HG02759 (cell line): Measurements from ENCODE around the gene EDC3.
"Not testable (repeated sequence)": the region's sequence is repeated elsewhere in the genome, so short reads cannot be mapped to it uniquely, and the experiment has no call there.

ENCODE experiments used
- ATAC-seq: cut with Tn5 transposase; IDR thresholded peaks from one replicate; pipeline ENCODE4 v1.9.1; 2021; ENCODE audit warnings: mild to moderate bottlenecking, moderate library complexity; ENCODE audit not compliant: unreplicated experiment

The EDC3 gene, protein sequence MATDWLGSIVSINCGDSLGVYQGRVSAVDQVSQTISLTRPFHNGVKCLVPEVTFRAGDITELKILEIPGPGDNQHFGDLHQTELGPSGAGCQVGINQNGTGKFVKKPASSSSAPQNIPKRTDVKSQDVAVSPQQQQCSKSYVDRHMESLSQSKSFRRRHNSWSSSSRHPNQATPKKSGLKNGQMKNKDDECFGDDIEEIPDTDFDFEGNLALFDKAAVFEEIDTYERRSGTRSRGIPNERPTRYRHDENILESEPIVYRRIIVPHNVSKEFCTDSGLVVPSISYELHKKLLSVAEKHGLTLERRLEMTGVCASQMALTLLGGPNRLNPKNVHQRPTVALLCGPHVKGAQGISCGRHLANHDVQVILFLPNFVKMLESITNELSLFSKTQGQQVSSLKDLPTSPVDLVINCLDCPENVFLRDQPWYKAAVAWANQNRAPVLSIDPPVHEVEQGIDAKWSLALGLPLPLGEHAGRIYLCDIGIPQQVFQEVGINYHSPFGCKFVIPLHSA

DNA sequence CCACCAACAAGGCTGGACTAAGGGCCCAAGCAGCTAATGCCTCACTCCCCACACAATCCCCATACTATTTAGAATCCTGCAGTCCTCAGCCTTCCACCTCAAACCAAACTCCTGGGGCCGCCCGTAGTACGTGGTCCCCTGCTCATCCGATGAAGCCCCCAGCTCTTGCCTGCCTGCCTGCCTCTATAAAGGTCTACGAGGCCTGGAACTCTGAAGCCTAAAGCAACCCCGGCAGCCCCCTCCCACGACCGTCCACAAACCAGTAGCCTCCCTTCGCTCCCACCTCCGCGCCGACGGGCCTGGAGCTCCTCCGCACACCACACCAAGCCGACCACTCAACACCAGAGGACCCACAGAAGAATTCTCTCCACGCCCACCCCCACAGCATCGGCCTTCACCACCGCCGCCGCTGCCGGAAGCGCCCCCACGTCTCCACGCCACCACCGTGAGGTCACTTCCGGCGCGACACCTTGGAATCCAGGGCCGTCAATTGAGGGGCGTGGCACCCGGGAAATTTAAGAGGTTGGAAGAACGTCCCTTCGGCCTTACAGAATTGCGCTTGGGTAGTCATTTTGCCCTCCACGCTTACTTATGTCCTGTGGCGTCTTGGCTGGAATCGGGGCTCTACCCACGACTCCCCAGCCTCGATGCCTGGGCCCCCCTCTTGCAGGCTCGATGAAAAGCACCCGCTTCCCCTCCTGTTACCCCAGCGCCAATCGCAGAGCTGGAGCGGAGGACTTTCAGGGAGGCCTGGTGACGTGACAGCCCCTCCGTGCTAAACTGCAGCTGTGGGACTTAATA, at the start of gene EDC3:
EDC3 (minus strand) TSS at position 428 of the 801 bp plus-strand sequence. CDS start 20,900 bp downstream, outside the sequence.
- ATAC-seq = peak; percentile 84

DNA sequence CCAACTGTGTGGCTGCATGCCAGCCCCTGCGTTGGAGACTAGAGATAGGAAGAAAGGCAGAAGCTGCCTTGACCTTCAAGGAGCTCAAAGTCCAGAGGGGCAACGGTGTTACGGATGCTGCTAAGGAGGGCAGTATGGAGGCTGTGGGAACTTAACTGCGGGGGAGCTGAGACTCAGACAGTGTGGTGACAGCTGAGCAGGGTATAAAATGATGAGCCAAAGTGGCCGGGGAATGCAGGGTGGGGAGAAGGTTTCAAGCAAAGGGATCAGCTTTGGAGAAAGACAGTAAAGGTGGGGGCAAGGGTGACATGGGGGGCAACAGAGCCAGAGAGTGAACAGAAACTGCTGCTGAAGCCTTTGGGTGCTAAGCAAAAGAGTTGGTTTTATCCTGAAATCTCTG, 46.6 kb upstream of the EDC3 start:
- no peak for ATAC-seq

DNA sequence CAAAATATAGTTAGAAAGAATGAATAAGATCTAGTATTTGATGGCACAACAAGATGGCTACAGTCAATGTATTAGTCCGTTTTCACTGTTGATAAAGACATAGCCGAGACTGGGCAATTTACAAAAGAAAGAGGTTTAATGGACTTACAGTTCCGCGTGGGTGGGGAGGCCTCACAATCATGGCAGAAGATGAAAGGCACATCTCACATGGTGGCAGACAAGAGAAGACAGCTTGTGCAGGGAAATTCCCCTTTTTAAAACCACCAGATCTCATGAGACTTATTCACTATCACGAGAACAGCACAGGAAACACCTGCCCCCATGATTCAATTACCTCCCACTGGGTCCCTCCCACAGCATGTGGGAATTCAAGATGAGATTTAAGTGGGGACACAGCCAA, 42.4 kb upstream of the EDC3 start:
- not testable (repeated sequence) for ATAC-seq

DNA sequence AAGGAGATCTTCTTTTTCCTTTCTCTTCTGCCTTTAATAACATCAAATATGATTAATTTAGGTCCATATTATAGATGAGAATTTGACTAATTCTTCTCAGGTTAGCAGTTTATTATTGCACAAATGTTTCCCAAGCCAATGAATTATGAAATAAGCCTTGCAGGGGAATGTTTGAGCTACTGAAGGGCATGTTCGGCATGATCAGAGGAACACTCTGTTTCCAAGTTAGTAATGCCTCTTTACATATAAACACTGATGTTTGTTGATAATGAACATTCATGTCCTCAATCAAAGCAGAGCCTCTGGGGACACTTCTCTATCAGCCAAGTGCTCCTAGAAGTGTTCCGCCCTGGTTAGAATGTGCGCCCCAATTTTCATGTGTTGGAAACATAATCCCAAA, 39.5 kb upstream of the EDC3 start:
- ATAC-seq = no peak

DNA sequence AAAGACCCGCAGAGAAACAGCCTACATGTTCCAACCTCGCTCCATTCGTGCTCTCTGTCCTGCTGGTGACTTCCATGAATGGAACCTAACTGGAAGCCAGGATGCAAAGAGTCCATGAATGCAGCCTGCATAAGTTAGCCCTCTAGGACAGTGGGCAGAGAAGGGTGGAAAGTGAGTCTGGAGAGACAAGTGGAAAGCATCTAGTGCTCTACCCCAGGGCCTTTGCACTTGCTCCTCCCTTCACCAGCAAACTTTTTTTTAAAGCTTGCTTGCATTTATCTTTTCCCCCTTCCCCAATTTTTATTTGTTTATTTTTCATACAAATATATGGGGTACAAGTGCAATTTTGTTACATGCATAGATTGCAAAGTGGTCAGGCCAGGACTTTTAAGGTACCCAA, 37.4 kb upstream of the EDC3 start:
- ATAC-seq = no peak

DNA sequence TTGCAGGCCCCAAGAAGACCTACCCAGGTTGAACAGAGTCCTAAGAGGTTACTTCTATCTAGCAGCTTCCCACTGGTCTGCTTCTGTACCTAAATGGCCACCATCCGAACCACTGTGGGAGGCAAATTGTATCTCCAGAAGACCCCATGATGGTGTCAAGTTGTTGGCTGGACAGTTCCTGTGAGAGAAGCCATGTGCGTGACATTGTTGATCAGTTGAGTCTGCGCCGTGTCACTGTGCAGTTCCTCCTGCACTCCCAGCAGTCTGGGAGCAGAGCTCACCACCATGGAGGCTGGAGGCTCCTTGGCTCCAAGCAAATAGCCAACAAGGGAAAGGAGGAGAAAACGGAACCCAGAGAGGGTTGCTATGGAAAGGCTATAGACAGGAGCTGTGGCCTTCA, 37.0 kb upstream of the EDC3 start:
- no peak for ATAC-seq

DNA sequence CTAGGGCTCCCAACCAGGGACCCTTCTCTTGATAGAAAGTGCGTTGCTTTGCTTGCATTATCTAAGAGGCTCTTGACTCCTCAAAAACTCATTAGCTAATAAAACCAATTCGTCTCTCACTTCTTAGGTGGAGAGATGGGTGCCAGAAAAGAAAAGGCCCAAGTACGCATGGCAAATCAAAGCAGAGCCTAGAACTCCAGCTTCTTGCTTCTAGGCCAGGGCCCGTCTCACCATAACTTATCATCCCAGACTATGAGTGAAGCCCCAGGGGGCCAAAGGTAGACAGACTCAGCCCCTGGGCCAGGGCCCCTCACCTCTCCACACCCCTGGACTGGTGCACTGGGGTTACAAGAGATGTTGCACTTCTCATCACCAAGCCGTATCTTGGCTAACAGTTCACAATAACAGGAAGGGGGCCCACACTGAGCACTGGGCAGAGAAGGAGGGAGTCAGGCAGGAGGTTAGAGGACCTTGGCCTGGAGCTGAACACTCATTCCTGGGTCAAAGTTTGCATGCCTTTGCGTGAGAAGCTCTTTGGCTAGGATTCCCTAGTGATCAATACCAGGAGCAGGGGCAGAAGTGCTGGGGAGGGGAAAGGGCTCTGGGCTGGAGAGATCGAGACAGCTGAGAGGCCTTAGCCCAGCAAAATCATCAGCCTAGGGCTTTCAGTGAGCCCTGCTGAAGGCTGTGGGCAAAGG, 34.9 kb upstream of the EDC3 start:
- no peak for ATAC-seq

DNA sequence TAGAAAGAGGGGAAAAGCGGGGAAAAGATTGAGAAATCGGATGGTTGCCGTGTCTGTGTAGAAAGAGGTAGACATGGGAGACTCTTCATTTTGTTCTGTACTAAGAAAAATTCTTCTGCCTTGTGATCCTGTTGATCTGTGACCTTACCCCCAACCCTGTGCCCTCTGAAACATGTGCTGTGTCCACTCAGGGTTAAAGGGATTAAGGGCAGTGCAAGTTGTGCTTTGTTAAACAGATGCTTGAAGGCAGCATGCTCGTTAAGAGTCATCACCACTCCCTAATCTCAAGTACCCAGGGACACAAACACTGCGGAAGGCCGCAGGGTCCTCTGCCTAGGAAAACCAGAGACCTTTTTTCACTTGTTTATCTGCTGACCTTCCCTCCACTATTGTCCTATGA, 33.5 kb upstream of the EDC3 start:
- not testable (repeated sequence) for ATAC-seq

DNA sequence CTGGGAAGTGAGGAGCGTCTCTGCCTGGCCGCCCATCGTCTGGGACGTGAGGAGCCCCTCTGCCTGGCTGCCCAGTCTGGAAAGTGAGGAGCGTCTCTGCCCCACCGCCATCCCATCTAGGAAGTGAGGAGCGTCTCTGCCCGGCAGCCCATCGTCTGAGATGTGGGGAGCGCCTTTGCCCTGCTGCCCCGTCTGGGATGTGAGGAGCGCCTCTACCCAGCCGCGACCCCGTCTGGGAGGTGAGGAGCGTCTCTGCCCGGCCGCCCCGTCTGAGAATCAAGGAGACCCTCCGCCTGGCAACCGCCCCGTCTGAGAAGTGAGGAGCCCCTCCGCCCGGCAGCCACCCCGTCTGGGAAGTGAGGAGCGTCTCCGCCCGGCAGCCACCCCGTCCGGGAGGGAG, 32.9 kb upstream of the EDC3 start:
- ATAC-seq = not testable (repeated sequence)

DNA sequence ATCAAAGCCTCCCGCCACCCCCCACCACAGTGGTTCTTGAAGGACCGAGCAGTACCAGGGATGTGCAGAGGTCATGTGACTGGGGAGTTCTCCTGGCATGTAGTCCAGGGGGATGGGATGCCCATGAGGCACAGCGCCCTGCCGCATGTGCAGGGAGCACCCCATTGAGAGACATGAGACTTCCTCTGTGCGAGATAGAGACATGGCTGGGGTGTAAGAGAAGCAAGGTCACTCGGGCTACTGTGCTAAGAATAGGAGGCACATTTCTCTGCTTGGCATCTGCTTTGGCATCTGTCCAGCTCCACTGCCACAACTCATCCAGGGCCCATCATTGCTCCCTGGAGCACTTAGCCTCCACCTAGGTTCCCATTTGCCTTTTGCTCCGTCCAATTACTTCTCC, 31.9 kb upstream of the EDC3 start:
- ATAC-seq = no peak

DNA sequence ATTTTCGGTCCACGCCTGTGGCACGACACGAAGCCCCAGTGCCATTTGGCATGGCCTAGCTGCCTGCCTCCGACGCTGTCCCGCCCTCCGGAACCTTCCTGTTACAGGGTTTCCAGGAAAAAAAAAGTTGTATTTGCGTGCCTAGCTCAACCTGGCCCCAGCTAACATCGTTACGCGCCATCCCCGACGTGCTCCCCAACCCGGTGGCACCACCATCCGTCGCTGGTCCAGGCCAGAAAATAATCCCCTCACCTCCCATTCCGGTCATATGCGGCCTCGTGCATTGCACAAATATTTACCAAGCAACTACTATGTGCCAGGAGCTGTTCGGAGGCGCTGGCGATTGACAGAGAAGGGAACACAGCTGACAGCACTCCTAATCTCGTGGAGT, 30.9 kb upstream of the EDC3 start:
- ATAC-seq = no peak

DNA sequence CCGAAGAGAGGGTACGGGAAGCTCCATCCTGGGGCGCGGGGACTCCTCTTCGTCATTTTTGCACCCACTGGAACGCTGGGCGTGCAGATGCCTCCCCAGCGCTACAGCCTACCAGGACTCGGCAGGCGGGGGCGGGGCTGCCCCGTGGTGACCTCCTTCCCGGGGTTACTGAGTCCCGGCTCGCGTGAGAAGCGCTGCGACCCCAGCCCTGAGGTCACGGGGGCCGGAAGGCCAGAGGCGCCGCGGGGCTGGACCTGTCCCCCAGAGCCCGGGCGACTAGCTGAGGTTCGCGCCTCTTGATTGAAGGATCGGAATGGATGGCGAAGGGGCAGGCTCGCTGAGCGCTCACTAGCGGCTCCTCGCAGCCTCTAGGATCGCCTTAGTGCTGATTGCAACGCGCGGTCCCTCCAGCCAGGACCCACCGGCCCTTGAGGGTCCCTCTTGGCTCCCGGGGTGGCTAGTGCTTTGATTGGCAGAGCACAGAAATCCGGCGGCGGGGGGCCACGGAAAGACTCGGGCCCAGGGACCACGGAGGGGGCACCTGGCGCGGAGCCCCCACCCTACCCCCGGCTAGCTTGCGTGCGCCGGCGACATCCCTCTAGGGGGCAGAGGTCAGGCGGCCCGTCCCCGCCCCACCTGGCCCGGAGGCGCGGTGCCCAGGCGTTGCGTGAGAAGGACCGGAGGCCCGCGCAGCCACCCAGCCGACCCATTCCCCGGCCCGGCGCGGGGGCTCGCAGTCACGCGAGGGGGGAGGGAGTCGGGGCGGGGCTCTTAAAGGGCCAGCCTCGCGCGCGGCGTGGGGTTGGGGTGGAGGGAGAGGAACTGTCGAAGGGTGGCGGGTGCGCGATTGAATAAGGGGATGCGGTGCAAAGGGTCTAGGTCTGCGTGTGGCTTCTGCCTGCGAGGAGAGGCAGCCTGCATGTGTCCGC, 30.3 kb upstream of the EDC3 start:
- peak; percentile 52 for ATAC-seq

DNA sequence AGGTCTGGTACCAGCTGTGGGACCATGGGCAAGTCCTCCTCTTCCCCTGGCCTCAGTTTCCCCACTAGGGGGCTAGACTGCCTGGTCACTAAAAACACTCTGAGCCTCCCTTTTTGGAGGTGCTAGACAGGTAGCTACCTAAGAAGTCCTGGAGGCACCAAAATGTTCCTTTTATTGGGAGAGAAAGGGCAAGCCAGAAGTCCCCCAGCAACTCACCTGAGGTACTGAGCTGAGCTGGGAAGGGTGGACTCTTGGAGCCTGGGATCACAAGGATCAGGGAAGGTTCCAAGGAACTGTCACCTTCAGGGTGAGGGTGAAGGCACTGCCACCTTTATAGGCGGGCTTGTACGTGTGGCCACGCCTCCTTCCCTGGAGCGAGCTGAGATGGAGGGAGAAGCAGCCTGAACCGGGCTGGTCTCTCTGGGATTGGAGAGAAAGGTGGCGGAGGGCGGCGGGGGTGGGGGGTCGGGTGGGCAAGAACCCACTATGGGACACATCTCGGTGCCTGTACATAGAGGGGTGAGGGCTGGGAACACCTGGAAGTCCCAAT, 29.5 kb upstream of the EDC3 start, which contains the start of gene CYP1A1:
CYP1A1 (minus strand) TSS at position 304 of the 550 bp plus-strand sequence. CDS start 2,431 bp downstream, outside the sequence.
- ATAC-seq = no peak

DNA sequence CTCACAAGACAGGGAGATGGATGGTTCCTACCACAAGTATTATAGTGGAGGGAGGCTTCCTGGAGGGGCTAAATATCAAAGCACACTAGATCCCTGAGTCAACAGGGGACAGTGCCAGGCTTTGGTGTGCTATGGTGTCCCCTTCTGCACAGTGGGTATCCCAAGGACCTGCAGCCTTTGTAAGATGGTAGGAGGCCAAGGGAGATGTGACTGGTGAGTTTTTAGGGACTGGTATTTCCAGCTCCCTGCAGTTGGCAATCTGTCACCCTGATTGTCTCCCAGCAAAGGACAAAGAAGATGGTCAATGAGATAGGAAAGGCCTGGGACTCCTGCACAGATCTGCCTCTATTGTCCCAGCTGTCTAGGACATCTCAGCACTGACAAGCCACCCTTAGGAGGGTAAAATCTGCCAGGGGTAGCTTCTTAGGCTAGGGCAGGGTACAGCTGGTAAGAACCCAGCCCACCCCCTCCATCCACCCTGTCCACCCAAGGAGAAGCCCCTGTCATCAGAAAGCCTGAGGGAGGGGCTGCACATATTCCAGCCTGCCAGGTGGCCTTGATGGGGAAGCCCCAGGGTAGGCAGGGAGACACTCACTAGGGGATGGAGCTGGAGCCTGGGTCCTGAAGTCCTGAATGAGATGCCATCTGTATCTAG, 28.9 kb upstream of the EDC3 start:
- no peak for ATAC-seq

DNA sequence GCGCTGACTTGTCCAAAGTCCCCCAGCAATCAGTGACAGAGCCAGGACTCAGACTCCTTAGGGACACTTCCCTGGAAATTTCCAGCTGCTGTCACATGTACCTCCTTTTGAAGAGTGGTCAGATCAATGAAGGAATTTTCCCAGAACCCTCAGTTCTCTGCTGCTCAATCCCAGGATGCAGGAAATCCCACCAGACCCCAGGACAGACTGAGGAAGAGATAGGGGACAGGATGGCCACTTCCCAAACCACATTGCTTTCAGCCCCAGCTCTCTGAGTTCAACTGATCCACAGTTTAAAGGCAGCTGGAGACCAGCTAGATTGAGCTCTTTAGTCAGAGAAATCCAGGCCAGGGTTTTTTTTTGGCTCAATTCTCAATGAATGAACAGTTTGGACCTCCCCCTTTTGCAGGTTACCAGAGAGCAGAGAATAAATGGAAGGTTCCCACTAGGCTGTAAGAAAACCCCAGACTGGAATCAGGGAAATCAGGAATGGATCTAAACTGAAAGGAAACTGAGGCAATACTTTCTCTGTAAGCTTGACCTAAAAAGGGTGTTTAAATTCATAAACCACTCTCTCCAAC, 28.0 kb upstream of the EDC3 start:
- ATAC-seq = no peak

DNA sequence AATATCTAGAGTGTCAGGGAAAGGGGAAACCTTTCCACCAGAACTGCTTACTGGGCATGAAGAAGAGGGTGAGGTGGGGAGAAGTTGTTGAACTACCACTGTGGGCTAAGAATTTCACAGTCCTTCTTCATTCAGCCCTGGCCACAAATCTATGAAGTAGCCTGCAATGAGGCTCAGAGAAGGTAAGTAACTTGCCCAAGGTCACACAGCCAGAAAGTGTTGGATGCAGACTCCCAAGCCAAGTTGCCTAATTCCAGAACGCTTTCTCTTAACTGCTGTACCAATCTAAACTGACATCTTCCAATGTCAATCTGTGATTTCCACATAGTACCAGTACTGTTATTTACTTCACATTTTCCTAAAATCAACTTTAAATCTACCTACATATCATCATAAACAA, 27.4 kb upstream of the EDC3 start:
- no peak for ATAC-seq

DNA sequence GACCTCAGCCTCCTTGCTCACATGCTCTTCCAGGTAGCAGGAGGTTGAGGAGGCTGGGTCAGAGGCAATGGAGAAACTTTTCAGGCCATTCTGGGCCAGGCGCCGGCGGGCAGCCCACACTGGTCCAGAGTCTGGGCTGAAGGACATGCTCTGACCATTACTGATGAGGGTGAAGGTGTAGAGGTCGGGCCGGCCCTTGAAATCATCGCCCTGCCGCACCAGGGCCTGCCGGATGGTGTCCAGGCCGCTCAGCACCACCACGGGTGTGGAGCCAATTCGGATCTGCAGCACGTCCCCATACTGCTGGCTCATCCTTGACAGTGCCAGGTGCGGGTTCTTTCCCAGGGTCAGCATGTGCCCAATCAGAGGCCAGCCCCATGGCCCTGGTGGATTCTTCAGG, 26.8 kb upstream of the EDC3 start:
- ATAC-seq = no peak

DNA sequence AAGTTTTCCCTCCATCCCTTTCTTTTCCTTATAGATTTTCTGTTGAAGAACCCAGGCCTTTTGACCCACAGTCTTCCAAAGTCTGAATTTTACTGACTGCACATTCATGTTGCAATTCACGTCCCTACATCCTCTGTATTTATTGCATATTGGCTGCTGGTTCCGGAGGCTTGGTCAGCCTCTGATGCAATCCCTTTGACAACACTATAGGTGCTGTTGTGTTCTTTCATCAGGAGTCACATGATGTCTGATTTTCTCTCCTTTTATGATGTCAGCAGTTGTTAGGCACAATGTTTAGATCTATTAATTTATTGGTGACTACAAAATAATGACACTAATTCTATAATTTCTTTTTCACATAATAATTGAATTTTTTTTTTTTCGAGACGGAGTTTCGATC, 20.8 kb upstream of the EDC3 start:
- no peak for ATAC-seq

DNA sequence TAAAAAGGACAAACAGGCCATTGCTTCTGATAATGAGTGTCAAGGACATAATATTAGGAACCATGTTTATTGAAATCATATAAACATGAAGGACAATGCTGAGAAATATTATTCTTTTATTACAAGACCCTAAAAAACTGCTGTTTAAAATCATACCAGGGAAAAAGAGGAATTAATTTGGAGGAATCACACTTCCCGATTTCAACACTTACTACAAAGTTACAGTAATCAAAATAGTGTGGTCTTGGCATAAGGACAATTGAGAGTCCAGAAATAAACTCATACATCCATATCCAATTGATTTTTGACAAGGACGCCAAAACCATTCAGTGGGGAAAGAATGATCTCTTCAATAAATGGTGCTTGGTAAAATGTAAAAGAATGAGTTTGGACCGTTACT, 16.5 kb upstream of the EDC3 start:
- no peak for ATAC-seq
